ENCODE results near the gene MTUS2. TPM values are rescaled to one million over a fixed set of nuclear protein-coding genes. Genes with fewer than 3 reads are reported as not detected.
A peak's percentile ranks its signal among the peaks of the same experiment; 100 is the strongest.

MTUS2 gene
- total and polyA plus RNA-seq, 2 experiments from 2014 or later = 0.27 to 0.38 TPM

GRCh38 chr13:29503041-29503837, 683.1 kb downstream of the MTUS2 start:
- Histone ChIP-seq H4K20me1 (replicated peaks; ENCODE audit: insufficient read depth) (no peaks in the 10 kb centered on the region), H3K36me3 (ENCODE audit: insufficient read depth) (no peaks in the 10 kb centered on the region), H3K4me3 (no peak overlapping the region), H3K9me2 (ENCODE audit: insufficient read depth) (no peaks in the 10 kb centered on the region), H3K27ac (ENCODE audit: low read depth) (no peak overlapping the region), H3K79me2 (replicated peaks; ENCODE audit: insufficient read depth) (no peaks in the 10 kb centered on the region), H3K27me3 (ENCODE audit: insufficient read depth) (no peaks in the 10 kb centered on the region), H3K4me2 (peak overlapping the region; percentile 28; the same call in 1 of the 2 replicates), H3F3A (replicated peaks; ENCODE audit: low read depth) (no peaks in the 10 kb centered on the region), H3K4me1 (ENCODE audit: insufficient read depth) (no peaks in the 10 kb centered on the region), H2AFZ (0 out of 2 replicates have a peak overlapping the region, but pooled peaks have one; percentile 74)
- DNase-seq (ENCODE audit: low spot score) (peak; percentile 71), ATAC-seq (peak; percentile 79)
- Mint-ChIP-seq H3K9me3 (no peaks in the 10 kb centered on the region), H3K27ac (peak overlapping the region; percentile 48; the same call in 1 of the 2 replicates), H3K4me3 (peak overlapping the region; percentile 50), H3K36me3 (ENCODE audit: low read depth) (no peaks in the 10 kb centered on the region), H3K4me1 (peaks cover 4% of the 10 kb centered on the region), H3K27me3 (ENCODE audit: insufficient read depth, low read depth, poor library complexity) (peaks cover 19% of the 10 kb centered on the region)
- no peak for TF ChIP-seq EZH2phosphoT487 (IDR thresholded peaks at IDR 0.05; ENCODE audit: unreplicated experiment)
- no peak for TF ChIP-seq NANOG (IDR thresholded peaks at IDR 0.05; ENCODE audit: borderline replicate concordance)
- TF ChIP-seq ZNF462 (CRISPR knock-in tag; IDR thresholded peaks at IDR 0.05) = no peak
- no peak for TF ChIP-seq REST (IDR thresholded peaks at IDR 0.05; ENCODE audit: unreplicated experiment)
- TF ChIP-seq POLR2AphosphoS5 (IDR thresholded peaks at IDR 0.05; ENCODE audit: low read depth) = no peak
- no peak for TF ChIP-seq CTCF (conservative IDR thresholded peaks at IDR 0.05; ENCODE audit: low read depth in 2 of 2)
